Measurements from ENCODE around the gene NR3C1.

DNA sequence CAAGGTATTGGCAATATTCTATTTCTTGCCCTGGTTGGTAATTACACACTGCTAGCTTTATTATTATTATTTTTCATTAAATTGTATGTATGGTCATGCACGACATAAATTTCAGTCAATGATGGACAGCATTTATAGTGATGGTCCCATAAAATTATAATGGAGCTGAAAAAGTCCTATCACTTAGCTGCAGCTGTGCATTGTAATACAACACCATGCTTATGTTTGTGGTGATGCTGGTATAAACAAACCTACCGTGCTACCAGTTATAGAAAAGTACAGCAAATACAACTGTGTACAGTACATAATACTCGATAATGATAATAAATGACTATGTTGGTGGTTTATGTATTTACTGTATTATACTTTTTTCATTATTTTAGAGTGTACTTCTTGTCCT lies 65.5 kb downstream of the NR3C1 start:
- TF ChIP-seq CTCF (IDR thresholded peaks at IDR 0.05; ENCODE audit: insufficient read depth, low read length, poor library complexity, severe bottlenecking): no peak
- TF ChIP-seq EZH2phosphoT487 (conservative IDR thresholded peaks at IDR 0.05; ENCODE audit: low read length): no peak
